VCaP (cell line): Measurements from ENCODE around the gene IRX4.
"Not testable (repeated sequence)": the region's sequence is repeated elsewhere in the genome, so short reads cannot be mapped to it uniquely, and the experiment has no call there.

Source experiments
- H3K27ac ChIP-seq: fragments of 450-650 bp; 2 replicates; pipeline ENCODE4 v1.5.1; 2017
- TF ChIP-seq, protein P1 (sequence below): fragments of 450-650 bp; conservative IDR thresholded peaks from 2 replicates; pipeline ENCODE4 v1.5.1; 2017; ENCODE audit warnings: mild to moderate bottlenecking, moderate library complexity

IRX4 gene

DNA sequence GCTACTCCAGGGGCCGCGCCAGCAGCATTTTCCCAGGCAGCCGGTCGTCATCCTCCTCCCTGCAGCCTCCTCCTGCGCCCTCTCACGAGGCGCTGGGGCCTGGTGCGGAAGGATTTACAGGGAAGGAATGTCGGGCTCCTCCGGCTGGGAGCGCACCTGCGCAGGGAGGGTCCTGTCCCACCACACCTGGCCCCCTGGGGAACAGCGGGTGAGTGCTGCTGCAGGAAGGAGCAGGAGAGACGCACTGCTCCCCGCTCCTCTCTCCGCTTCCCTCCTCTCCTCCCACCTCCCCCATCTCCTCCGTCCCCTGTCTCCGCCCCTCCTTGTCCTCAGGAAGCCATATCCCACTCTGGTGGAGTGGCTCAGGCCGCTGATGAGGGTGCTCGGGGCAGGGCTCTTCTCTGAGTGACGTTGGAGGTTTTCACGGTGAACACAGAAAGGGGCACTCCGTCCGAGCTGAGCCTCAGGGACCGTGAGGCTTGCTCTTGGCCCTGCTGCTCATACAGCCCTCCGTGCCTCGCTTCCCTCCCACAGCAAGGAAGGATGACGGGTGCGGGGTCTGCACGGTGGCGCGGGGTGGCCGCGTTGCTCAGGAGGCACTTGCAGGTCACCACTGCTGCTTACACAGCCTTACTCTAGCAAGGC is 31.3 kb downstream of the IRX4 start:
- H3K27ac ChIP-seq: no peak overlapping the region

GRCh38 chr5:1850324-1851154 is 32.2 kb downstream of the IRX4 start:
- TF ChIP-seq, protein P1, sequence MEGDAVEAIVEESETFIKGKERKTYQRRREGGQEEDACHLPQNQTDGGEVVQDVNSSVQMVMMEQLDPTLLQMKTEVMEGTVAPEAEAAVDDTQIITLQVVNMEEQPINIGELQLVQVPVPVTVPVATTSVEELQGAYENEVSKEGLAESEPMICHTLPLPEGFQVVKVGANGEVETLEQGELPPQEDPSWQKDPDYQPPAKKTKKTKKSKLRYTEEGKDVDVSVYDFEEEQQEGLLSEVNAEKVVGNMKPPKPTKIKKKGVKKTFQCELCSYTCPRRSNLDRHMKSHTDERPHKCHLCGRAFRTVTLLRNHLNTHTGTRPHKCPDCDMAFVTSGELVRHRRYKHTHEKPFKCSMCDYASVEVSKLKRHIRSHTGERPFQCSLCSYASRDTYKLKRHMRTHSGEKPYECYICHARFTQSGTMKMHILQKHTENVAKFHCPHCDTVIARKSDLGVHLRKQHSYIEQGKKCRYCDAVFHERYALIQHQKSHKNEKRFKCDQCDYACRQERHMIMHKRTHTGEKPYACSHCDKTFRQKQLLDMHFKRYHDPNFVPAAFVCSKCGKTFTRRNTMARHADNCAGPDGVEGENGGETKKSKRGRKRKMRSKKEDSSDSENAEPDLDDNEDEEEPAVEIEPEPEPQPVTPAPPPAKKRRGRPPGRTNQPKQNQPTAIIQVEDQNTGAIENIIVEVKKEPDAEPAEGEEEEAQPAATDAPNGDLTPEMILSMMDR: no peak
- H3K27ac ChIP-seq: no peak overlapping the region

More for the DNA sequence above, 31.3 kb downstream of the IRX4 start:
- TF ChIP-seq, protein P1: no peak

GRCh38 chr5:1847611-1848010 is 35.1 kb downstream of the IRX4 start:
- TF ChIP-seq, protein P1: no peak
- no peak overlapping the region for H3K27ac ChIP-seq

- H3K27ac ChIP-seq: no peak overlapping the region
- TF ChIP-seq, protein P1: no peak
These were observed 35.7 kb downstream of the IRX4 start for GRCh38 chr5:1847056-1847455.

GRCh38 chr5:1846583-1846982 is 36.1 kb downstream of the IRX4 start:
- TF ChIP-seq, protein P1: no peak
- H3K27ac ChIP-seq: no peak overlapping the region

- TF ChIP-seq, protein P1: no peak
- no peak overlapping the region for H3K27ac ChIP-seq
These were observed 37.0 kb downstream of the IRX4 start for GRCh38 chr5:1845696-1846095.

DNA sequence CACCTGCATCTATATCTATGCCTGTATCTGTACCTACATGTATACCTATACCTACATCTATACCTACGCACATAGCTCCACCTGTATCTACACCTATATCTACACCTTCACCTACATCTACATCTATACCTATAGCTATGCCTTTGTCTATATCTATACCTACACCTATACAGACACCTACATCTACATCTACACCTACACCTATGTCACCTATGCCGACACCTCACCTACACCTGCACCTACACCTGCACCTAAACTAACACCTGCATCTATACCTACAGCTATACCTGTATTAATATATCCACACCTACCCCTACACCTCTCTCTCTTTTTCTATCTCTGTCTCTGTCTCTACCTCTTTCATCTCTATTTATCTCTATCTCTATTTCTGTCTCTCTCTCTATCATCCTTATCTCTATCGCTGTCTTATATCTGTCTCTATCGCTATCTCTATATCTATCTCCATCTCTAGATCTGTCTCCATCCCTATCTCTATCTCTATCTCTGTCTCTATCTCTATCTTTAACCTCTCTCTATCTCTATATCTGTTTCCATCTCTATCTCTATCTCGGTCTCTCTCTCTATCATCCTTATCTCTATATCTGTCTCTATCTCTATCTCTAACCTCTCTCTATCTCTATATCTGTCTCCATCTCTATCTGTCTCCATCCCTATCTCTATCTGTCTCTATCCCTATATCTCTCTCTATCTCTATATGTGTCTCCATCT is 37.9 kb downstream of the IRX4 start:
- no peak overlapping the region for H3K27ac ChIP-seq

GRCh38 chr5:1843761-1844160 is 39.0 kb downstream of the IRX4 start:
- H3K27ac ChIP-seq: not testable (repeated sequence)

More for the DNA sequence above, 37.9 kb downstream of the IRX4 start:
- TF ChIP-seq, protein P1: no peak
